K562 treated with DMSO at 1 percent for 12 hours (cell line): ENCODE measurements around the gene ITIH3. TPM values are rescaled to one million over a fixed set of nuclear protein-coding genes. Genes with fewer than 3 reads are reported as not detected.

ENCODE experiments used
- total RNA-seq: library from RNA; unstranded; fragments of 300-600 nt; gene quantifications from 2 replicates; pipeline ENCODE4 v1.2.3, GENCODE V29; 2022; ENCODE audit not compliant: insufficient read depth

ITIH3 gene, protein sequence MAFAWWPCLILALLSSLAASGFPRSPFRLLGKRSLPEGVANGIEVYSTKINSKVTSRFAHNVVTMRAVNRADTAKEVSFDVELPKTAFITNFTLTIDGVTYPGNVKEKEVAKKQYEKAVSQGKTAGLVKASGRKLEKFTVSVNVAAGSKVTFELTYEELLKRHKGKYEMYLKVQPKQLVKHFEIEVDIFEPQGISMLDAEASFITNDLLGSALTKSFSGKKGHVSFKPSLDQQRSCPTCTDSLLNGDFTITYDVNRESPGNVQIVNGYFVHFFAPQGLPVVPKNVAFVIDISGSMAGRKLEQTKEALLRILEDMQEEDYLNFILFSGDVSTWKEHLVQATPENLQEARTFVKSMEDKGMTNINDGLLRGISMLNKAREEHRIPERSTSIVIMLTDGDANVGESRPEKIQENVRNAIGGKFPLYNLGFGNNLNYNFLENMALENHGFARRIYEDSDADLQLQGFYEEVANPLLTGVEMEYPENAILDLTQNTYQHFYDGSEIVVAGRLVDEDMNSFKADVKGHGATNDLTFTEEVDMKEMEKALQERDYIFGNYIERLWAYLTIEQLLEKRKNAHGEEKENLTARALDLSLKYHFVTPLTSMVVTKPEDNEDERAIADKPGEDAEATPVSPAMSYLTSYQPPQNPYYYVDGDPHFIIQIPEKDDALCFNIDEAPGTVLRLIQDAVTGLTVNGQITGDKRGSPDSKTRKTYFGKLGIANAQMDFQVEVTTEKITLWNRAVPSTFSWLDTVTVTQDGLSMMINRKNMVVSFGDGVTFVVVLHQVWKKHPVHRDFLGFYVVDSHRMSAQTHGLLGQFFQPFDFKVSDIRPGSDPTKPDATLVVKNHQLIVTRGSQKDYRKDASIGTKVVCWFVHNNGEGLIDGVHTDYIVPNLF
- total RNA-seq: not detected in 2 replicates

DNA sequence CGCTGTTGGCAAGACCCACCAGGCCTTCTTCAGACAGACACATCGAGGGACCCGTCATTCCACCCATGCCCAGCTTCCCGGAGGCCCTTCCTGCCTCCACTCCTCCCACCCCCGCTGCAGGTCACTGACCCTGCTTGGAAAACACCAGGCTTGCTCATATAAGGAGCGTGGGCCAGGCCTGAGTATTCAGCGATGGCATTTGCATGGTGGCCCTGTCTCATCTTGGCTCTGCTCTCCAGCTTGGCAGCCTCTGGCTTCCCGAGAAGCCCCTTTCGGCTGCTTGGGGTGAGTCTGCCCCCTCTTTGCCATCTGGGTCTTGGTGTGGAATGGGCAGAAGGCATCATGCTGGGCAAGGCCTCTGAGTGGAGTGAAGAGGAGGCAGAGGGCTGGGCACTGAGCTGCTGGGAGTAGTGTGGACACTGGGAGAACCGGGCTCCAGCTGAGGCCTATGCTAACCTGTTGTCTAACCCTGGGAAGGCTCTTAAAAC is at the start of gene ITIH3:
Gene ITIH3, plus strand, starts transcription at position 185 of the 488 bp plus-strand sequence. Its CDS starts 8 bp downstream, at position 193.

DNA sequence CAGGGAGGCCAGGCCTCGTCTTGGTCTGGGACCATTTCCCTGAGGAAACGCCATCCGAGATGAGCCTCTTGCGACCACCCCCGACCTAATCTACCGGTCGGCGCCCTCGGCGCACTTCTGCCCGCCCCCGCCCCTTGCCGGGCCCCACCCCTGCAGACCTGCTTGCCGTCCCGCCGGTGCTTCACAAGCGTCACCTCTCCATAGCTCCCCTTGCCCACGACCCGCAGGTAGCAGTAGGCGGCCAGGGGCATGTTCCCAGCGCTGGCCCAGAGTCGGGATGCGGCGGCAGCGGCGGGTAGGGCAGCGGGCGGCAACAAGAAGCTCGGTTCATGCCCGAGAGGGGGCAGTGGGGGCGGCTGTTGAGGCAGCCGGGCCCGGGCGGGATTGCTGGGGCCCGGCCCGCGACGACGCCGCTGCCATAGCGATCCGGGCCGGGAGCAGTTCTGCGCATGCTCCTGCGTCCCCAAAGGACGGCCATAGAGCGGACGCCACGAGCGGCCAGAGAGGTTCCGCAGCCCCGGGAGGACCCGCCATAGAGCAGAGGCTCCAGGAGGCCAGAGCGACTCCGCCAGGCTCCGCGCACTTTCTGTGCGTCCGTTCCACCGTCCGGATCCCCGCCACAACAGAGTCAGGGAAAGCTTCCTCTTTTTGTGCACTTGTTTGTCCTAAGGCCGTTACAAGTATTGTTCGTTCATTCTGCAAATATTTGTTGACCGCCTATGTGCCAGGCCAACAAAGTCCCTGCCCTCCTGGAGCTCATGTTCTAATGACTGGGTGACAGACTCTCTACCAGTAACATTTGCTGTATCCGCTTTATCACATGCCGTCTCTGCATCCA is 23.9 kb upstream of the ITIH3 start, which contains the start of gene NEK4:
Gene NEK4, minus strand, starts transcription at position 445 of the 838 bp plus-strand sequence. Its CDS starts 194 bp downstream, at position 251.

DNA sequence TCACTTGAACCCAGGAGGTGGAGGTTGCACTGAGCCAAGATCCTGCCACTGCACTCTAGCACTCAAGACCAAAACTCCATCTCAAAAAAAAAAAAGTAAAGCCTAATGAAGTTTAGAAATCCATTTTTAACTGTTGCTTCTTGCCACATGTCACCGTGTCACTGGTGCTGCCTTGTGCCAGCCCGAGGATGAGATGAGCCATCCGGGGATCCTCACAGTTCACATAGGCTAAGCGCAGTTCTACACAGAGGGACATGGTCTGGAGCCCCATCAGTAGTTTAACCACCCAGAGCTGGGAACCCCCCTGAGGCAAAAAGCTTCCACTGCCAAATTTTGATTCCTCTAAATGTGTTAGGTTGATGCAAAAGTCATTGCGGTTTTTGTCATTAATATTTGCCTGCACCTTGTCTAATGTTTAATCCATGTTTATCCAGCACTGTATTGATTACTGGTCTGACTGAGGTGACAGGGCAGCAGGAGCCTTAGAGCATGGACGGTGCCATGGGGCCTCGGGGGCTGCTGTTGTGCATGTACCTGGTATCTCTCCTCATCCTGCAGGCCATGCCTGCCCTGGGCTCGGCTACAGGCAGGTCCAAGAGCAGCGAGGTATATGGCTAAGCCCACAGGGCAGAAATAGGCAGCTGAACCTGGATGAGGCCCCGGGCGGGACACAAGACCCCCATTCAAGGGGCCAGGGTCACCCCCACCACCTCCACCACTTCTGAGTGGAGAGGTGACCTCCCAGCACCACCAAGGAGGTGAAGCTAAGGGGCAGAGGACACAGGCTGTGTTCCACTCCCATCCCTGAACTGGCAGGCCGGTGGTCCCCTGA is 17.3 kb upstream of the ITIH3 start, which contains the start of gene ITIH1:
Gene ITIH1, plus strand, starts transcription at position 473 of the 832 bp plus-strand sequence. Its CDS starts 17 bp downstream, at position 490.

DNA sequence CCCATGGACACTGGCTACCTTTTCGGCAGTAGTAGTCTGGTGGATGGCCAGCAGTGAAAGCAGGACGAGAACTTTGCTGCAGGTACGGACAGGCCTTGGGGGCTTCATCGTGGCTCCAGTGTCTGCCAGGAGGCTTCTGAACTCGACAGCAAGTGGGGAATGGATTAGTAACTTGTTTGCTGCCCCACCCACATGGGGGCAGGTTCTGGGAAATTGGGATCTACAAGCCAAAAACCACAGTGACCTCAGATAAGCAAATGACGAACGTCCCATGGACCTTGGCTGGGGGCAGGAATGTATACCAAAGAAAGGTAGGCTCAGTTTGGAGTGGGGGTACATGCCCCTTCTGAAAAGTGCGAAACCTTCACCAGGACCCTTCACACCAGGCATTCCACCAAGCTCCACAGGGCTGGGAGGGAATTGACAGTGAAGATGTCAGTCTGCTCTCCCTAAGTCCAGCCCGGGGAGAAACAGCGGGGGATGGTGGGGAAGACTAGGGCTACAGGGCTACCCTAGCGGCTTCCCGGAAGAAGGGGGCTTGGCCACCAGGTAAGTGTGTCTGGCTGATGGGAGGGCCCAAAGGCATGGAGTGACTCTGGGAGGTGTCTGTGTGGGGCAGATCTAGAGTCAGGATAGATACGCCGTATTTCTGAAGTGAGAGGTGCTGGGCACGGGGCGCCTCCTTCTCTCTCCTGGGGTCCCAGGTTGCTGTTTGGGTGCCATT is 36.1 kb downstream of the ITIH3 start, which contains the start of gene ITIH4:
Gene ITIH4, minus strand, starts transcription at position 138 of the 724 bp plus-strand sequence. Its CDS starts 30 bp downstream, at position 108.

DNA sequence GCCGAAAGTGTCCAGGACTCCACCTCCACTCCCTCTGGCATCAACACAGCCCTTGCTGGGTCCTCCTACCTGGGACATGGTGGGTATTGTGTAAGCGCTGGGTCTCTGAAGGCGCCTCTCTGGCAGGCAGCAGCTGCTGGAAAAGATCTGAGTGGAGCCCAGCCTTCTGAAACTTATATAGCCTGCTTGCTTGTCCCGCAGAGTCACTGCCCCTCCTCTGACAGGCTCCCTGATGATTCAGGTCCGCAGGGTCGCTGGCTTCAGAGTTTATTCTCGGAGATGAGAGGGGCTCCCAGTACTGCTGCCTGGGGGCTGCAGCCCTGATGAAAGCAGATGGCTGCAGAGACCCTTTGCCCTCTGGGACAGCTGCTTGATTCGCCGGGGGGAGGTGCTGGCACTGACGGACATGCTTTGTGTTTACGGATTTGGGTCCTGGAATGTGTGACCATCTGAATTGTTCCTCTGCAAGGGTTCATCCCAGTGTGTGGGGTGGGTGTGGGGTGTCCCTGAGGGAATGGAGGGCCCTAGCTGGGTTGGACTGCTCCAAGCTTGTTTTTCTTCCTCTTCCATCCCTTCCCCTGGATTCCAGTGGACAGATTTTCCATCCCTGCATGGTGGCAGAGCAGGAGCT is 40.4 kb downstream of the ITIH3 start, which contains the start of gene MUSTN1:
Gene MUSTN1, minus strand, starts transcription at position 149 of the 631 bp plus-strand sequence. Its CDS starts 71 bp downstream, at position 78.

Other genes starting within 250 kb of the ITIH3 start
- 2.4 and 21.5 TPM in 2 replicates for gene PBRM1, start 108.9 kb upstream of the ITIH3 start, total RNA-seq
- gene GNL3, start 108.8 kb upstream of the ITIH3 start, total RNA-seq: 27.8 and 46.8 TPM in 2 replicates
- gene GLT8D1, start 89.0 kb upstream of the ITIH3 start, total RNA-seq: 26.1 and 35.6 TPM in 2 replicates
- 62.2 and 95.9 TPM in 2 replicates for gene SPCS1, start 88.7 kb upstream of the ITIH3 start, total RNA-seq
- 8.1 and 18.0 TPM in 2 replicates for gene NEK4, start 23.9 kb upstream of the ITIH3 start, total RNA-seq
- not detected in 2 replicates for gene ITIH1, start 17.2 kb upstream of the ITIH3 start, total RNA-seq
- 0.91 and 6.1 TPM in 2 replicates for gene ITIH4, start 35.9 kb downstream of the ITIH3 start, total RNA-seq
- 4.0 and 8.0 TPM in 2 replicates for gene MUSTN1, start 40.2 kb downstream of the ITIH3 start, total RNA-seq
- 5.3 and 22.5 TPM in 2 replicates for gene STIMATE, start 102.8 kb downstream of the ITIH3 start, total RNA-seq